GM12865 (cell line): ENCODE measurements around the gene SYNPR.

Experiments used
- DNase-seq: peaks from one replicate; pipeline ENCODE4 v3.0.0; 2010; ENCODE audit warnings: low read depth
- H3K4me3 ChIP-seq: 2 replicates; pipeline ENCODE4 v1.5.1; 2011; ENCODE audit warnings: mild to moderate bottlenecking, low read depth, low read length, control low read depth
- TF ChIP-seq, protein P1 (sequence below): IDR thresholded peaks from 2 replicates; pipeline ENCODE4 v1.5.1; 2011; ENCODE audit warnings: low read length, control low read depth, low read depth, inconsistent platforms; ENCODE audit not compliant: insufficient read depth; ENCODE audit errors: missing control alignments

The SYNPR gene

DNA sequence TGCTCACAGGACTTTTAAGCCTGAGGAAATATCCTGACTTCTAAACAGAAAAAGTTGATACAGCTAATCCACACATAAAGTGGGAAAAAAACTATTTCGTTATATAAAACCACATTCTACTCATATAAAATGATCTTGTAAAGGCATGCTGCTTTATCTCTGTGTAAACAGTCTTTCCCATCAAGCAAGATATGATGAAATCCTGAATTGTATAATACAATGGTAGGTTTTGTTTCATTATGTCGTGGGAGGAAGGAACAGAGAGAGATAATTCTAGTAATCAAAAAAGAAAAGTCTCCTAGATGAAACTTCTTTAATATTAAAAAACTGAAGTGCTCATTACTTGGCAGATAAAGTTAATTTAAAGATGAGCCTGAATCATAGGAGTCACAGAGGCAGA, 281.8 kb downstream of the SYNPR start:
- TF ChIP-seq, protein P1, sequence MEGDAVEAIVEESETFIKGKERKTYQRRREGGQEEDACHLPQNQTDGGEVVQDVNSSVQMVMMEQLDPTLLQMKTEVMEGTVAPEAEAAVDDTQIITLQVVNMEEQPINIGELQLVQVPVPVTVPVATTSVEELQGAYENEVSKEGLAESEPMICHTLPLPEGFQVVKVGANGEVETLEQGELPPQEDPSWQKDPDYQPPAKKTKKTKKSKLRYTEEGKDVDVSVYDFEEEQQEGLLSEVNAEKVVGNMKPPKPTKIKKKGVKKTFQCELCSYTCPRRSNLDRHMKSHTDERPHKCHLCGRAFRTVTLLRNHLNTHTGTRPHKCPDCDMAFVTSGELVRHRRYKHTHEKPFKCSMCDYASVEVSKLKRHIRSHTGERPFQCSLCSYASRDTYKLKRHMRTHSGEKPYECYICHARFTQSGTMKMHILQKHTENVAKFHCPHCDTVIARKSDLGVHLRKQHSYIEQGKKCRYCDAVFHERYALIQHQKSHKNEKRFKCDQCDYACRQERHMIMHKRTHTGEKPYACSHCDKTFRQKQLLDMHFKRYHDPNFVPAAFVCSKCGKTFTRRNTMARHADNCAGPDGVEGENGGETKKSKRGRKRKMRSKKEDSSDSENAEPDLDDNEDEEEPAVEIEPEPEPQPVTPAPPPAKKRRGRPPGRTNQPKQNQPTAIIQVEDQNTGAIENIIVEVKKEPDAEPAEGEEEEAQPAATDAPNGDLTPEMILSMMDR, result no peak
- no peak overlapping the region for H3K4me3 ChIP-seq
- no peak for DNase-seq

DNA sequence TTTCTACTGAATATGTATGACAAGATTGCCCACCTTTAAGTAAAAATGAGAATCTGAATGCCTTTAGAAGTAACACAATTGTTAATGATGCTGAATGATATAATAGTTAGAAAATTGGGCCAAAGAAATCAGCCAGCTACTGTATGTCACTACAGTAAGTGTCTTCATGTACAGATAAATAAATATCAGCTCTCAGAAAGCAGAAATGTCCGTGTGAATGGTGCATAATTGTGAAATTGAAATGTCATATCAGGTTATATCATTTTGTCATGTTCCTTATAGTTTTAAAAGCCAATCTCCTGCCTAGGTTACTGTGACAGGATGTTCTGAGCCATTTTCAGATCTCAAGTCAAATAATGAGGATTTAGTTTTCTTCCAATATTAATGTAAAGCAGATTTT, 283.8 kb downstream of the SYNPR start:
- no peak overlapping the region for H3K4me3 ChIP-seq
- no peak for DNase-seq
- TF ChIP-seq, protein P1, result no peak

DNA sequence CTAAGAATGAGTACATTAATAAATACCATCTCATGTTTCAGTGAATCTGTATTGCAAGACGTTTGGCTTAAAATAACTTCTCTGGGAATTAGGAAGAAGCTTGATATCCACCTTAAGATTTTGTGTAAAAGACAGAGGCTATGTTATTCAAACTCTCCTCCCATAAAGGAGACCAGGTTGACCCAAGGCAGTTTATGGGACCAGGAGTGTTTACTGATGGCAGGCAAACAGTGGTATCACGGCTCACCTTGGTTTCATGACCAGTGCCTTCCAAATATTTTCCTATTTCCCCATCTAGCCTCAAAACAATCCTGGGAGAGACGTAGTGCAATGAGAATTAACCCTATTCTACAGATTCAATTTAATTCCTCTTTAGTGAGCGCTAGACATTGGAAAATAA, 284.2 kb downstream of the SYNPR start:
- TF ChIP-seq, protein P1, result no peak
- DNase-seq, result no peak
- H3K4me3 ChIP-seq, result no peak overlapping the region

DNA sequence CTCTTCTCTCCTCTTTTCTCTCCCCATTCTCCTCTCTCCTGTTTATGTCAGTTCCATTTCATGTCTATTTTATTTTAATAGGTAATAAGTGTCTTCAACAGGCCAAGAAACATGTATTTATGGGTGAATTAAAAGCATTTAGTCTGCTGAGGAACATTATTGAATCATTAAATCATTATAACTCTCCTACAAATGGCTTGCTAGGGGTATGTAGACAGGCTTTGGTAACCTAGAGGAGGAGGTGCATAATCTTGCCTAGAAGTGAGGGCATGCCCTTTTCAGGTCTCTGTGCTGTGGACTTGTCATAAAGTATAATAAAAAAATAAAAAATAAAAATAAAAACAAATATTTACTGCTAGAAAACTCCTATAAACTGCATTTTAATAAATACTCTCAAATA, 285.5 kb downstream of the SYNPR start:
- TF ChIP-seq, protein P1, result no peak
- no peak overlapping the region for H3K4me3 ChIP-seq
- DNase-seq, result no peak

DNA sequence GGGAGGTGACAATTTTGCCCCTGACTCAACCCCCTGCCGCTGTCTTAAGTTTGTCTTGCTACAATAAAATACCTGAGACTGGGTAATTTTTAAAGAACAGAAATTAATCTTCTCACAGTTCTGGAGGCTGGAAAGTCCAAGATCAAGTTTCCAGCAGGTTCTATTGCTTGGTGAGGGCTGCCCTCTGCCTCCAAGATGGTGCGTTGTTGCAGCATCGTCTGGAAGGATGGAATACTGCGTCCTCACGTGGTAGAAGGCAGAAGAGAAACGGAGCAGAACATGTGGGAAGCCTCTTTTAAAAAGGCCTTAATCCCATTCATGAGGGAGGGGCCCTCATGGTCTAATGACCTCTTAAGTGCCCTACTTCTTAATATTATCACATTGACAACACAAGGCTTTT, 287.1 kb downstream of the SYNPR start:
- TF ChIP-seq, protein P1, result no peak
- DNase-seq, result no peak
- H3K4me3 ChIP-seq, result no peak overlapping the region

DNA sequence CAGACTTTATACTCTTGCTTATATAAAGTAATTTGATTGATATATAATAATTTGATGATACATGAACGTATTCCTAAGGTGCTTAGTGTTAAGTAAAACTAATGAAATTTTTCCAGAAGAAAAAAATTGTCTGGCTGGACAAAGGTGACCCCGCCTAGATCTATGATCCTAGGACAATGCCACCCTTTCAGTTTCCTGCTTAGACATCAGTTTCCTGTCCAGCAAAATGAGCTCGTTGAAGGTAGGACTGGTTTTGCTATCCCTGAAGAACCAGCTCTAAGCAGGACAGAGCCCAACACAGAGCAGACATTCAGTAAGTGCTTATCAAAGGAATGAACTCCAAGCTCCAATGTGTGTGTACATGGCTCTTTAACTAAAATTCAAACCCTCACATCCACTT, 293.6 kb downstream of the SYNPR start:
- TF ChIP-seq, protein P1, result no peak
- DNase-seq, result no peak
- no peak overlapping the region for H3K4me3 ChIP-seq

DNA sequence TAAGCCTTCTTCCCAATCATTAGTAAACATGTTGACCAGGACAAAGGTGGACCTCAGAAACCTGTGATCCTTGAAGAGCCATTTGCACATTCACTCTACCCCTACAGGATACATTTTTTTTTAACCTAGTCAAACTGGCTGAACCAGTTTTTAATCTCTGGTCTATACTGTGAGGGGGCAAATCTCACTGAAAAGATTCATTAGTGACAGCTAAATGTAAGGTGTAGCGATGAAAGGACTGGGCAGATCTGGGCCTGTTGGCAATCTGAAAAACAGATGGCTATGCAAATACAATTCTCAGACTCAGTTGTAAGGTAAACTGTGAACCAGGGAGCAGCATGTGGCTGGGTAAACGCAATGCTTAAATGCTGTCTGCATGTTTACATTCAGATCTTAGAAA, 298.7 kb downstream of the SYNPR start:
- H3K4me3 ChIP-seq, result no peak overlapping the region
- TF ChIP-seq, protein P1, result no peak
- DNase-seq, result no peak
